MV-4-11 (cell line): ENCODE data around the gene METRN.

Source experiments
- DNase-seq: peaks from one replicate; lab custom pipeline; 2025; lab: John Stamatoyannopoulos, UW

The METRN gene

DNA sequence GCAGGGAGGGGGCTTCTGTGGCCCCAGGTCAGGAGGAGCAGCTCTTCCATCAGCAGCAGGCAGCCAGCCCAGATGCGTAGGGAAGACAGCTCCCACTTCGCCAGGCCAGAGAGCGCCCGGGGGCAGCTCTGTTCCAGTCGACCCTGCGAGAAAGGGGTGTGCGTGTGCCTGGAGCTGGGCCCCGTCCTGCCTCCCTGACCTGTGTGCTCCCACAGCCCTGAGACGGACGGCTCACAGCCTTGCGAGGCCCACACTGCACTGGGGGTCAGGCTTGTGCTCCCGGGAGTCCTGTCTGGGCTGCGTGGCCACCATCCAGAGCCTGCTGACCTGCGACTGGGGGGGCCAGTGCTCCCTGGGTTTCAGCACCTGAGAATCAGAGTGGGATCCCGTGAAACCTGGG lies 45.1 kb downstream of the METRN start:
- no peak for DNase-seq

DNA sequence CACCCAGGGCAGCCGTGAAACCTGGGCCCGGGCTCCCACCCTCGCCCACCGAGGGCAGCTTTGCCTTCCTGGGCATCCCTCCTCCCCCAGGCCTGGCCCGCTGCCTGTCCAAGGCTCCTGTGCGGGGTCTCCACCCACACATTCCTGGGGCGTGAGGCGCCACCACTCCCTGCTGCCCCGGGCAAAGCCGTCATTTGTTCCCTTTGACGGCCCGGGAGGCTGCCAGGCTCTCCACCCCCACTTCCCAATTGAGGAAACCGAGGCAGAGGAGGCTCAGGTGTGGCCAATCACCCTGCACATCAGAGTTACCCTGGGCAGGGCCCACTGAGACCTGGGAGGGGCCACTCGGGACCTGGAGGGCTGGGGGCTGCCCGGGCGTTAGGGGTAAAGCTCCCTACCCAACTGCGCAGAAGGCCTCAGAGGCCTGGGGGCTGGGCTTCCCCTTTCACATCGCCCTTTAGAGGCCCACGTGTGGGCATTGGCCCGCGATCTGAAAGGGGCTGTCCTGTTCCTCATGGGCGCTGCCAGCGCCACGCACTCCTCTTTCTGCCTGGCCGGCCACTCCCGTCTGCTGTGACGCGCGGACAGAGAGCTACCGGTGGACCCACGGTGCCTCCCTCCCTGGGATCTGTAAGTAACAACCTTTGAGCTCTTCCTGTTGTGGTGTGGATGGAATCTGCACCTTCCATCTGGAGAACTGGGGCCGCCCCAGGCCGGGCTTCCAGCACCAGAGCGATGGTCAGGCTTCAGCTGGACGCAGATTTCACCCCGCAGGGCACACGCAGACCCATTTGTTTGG lies 45.8 kb downstream of the METRN start, which contains the start of gene MSLN:
TSS of gene MSLN (plus strand) at position 190 of the 799 bp plus-strand sequence. CDS start 1,947 bp downstream, outside the sequence.
- peak; percentile 20 for DNase-seq

DNA sequence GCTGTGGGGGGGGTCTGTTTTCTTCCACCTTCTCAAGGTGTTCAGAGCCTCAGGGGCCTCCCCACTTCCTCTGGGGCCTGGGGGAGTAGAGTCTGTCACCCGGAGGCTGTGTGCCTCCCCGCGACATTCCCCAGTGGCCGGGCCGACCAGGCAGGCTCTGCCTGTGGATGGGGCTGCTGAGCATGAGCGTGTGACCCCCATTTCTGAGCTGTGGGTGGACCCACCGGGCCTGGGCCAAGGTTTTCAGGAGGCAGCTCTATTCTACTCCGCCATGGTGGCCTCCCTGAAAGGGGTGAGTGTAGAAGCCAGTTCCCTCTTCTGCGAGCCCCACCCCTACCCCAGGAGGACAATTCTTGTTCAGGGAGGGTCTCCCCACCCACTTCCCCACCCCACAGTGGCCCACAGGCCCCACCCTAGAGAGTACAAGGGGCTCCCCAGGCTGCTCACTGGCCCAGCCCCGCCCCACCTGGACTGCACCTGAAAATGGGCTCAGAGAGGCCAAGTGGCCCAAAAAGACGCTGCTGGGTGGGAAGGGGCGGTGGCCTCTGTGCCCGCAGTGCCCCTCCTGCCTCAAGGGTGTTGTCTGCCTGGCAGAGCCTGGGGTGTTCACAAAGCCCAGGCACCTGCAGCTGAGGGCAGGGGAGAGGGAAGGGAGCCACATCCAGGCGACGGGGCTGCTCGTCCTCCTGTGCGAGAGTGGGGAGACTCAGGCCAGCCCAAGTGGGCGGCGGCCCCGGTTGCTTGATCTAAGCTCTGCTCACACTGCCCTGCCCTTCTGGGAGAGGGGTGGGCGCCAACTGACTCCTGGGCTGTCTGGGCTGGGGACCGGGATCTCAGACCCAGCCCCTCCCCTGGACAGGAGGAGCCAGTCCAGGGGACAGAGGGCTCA lies 47.0 kb downstream of the METRN start:
- DNase-seq: no peak

DNA sequence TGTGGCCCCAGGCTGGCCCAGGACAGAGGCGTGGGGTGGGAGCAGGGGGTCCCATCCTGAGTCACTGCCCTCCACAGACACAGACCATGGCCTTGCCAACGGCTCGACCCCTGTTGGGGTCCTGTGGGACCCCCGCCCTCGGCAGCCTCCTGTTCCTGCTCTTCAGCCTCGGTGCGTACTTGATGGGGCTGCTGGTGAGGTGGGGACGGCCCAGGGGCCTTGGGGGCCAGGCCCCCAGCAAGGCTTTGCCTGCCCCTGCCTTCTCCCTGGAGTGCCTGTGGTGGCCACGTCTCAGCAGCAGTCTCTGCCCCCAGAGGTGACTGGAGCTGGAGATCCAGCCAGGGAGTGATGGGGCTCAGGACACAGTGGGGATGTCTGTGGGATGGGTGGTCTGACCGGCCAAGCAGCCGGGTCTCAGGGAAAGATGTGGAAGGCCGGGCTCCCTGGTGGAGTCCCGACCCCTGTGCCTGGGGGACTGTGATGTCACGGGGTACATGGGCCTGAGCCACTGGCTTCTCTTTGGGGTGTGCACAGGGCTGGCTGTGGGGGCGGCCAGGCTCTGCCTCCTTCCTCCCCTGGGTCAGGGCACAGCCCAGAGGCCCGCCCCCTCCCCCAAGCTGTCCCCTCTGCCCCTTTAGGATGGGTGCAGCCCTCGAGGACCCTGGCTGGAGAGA lies 47.8 kb downstream of the METRN start:
- no peak for DNase-seq

- DNase-seq: no peak
Observed at GRCh38 chr16:763369-764183, 48.7 kb downstream of the METRN start.

GRCh38 chr16:764184-764750 lies 49.3 kb downstream of the METRN start:
- DNase-seq: no peak

GRCh38 chr16:764848-765487 lies 50.0 kb downstream of the METRN start:
- no peak for DNase-seq

DNA sequence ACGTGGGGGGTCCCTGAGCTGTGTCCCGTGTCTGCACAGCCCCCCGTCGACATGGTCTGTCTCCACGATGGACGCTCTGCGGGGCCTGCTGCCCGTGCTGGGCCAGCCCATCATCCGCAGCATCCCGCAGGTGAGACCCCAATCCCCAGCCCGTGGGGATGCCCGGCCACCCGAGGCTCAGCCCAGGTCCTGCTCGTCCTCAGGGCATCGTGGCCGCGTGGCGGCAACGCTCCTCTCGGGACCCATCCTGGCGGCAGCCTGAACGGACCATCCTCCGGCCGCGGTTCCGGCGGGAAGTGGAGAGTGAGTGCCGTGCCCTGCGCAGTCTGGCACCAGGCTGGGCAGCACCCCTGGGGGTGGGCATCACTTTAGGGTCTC lies 50.6 kb downstream of the METRN start:
- DNase-seq: no peak

DNA sequence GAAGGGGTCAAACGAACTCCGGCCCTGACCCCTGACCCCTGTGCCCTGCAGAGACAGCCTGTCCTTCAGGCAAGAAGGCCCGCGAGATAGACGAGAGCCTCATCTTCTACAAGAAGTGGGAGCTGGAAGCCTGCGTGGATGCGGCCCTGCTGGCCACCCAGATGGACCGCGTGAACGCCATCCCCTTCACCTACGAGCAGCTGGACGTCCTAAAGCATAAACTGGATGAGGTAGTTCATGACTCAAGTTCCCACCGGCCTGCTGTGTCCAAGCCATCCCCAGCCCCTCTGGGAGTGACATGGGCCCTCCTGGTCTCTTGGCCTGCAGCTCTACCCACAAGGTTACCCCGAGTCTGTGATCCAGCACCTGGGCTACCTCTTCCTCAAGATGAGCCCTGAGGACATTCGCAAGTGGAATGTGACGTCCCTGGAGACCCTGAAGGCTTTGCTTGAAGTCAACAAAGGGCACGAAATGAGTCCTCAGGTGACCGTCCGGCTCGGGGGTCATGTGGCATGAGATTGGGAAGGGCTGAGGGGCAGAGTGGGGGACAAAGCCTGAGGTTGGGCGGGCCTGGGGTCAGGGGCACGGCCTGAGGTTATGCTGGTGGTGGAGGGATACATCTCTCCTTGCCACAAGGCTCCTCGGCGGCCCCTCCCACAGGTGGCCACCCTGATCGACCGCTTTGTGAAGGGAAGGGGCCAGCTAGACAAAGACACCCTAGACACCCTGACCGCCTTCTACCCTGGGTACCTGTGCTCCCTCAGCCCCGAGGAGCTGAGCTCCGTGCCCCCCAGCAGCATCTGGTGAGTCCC lies 51.3 kb downstream of the METRN start:
- no peak for DNase-seq

DNA sequence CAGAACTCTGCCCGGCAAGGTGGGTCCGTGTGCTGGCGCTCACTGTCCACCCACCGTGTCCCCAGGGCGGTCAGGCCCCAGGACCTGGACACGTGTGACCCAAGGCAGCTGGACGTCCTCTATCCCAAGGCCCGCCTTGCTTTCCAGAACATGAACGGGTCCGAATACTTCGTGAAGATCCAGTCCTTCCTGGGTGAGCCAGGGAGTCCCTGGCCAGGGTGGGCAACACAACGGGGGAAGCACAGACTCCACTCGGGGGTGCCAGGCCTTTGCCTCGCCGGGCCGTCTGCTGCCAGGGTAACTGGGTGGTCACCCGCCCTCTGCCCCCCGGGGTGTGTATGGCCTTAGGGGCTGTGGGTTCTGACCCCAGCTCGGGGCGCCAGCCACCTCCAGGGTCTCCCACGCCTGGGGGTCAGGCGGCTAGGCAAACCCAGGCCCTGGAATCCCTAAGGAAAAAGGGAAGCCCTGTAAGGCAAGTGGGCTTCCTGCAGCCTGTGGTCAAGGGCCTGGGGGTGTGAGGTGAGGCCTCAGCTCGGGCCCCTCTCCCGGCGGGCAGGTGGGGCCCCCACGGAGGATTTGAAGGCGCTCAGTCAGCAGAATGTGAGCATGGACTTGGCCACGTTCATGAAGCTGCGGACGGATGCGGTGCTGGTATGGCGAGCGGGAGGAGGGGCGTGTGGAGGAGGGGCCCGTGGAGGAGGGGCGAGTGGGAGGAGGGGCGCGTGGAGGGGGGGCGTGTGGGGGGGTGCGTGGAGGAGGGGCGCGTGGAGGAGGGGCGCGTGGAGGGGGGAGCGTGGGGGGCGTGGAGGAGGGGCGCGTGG lies 52.1 kb downstream of the METRN start:
- no peak for DNase-seq

DNA sequence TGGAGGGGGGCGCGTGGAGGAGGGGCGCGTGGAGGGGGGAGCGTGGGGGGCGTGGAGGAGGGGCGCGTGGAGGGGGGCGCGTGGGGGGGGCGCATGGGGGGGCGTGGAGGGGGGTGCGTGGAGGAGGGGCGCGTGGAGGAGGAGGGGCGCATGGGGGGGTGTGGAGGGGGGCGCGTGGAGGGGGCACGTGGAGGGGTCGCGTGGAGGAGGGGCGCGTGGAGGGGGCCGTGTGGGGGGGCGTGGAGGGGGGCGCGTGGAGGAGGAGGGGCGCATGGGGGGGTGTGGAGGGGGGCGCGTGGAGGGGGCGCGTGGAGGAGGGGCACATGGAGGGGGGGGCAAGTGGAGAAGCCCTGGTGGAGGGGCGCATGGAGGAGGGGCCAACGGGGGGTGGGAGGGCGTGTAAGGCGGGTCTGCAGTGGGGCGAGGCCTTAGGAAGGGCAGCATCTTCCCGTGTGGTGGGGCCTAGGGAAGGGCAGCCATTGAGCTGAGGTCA lies 52.9 kb downstream of the METRN start:
- DNase-seq: no peak

- no peak for DNase-seq
Observed at GRCh38 chr16:768428-768827, 53.5 kb downstream of the METRN start.
